ENCODE measurements around the gene EXOC3.

Gene EXOC3

DNA sequence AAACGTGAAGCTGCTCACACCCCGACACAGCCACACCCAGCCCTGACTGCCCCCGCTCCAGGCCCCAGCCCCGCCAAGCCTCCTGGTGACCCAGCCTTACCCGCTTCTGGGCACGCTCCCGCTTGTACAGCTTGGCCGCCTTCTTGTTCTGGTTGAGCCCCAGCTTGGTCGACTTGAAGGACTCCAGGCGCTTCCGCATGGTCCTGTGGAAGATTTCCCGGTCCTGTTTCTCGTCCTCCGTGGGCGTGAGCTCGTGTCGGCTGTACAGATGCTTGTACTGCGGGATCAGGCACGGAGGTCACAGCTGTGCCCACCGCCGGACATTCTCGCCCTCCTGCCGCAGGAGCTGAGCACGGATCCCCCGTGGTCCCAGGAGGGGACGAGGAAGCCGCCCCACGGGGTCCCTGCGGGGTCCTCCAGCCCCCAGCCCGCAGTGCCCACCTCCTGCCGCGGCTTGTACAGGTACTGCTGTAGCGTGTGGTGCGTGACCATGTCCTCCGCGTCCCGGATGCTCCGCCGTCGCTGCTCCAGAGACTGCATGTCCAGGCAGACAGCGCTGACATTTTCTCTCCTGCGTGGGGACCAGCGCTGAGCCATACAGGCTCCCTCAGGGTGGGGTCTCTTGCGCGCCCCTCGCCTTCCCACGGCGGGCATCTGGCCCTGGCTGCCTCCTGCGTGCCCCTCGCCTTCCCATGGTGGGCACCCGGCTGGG, 33.3 kb downstream of the EXOC3 start:
- no peak overlapping the region for H3K4me3 ChIP-seq (ENCODE audit: low read depth, low read length)
- no peak for DNase-seq (ENCODE audit: low read depth)
- no peak for TF ChIP-seq CTCF (conservative IDR thresholded peaks at IDR 0.05; ENCODE audit: low read depth, low read length)

DNA sequence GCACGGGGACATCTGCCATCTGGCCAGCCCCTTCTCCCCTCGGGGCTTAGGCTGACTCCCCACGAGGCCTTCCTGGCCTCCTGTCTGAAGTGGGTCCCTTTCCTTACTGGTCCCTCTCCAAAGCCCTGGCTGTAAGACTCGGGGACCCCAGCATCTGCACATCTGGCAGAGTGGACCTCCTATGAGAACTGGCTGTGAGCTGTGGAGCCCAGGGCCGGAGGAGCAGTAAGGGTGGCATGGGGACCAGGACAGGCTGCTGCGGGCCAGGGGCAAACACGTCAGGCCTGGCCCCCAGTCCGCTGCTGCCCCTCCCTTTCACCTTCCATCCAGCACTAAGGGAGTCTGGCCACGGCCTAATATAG, 33.8 kb downstream of the EXOC3 start:
- TF ChIP-seq CTCF (conservative IDR thresholded peaks at IDR 0.05; ENCODE audit: low read depth, low read length): no peak
- no peak overlapping the region for H3K4me3 ChIP-seq (ENCODE audit: low read depth, low read length)
- DNase-seq (ENCODE audit: low read depth): no peak

DNA sequence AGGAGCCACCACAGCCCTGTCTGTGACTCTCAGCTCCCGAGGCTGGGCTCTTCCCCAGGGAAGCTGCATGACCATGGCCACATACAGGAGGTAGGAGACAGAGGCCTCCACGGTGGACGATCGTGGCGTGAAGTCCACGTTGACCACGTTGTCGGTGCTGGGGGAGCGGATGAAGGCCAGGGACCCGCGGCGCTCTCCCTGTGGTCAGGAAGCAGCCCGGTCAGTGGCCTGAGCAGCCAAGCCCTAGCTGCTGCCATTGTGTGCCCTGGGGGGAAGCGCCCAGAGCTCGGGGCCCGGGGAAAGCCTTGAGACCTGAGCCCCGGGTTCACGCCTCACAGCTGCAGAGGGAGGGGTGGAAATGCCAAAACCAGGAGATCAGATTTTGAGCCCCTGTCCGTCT, 34.3 kb downstream of the EXOC3 start:
- no peak for TF ChIP-seq CTCF (conservative IDR thresholded peaks at IDR 0.05; ENCODE audit: low read depth, low read length)
- DNase-seq (ENCODE audit: low read depth): no peak
- H3K4me3 ChIP-seq (ENCODE audit: low read depth, low read length): no peak overlapping the region

GRCh38 chr5:477871-478270, 34.9 kb downstream of the EXOC3 start:
- no peak for TF ChIP-seq CTCF (conservative IDR thresholded peaks at IDR 0.05; ENCODE audit: low read depth, low read length)
- H3K4me3 ChIP-seq (ENCODE audit: low read depth, low read length): no peak overlapping the region
- no peak for DNase-seq (ENCODE audit: low read depth)

DNA sequence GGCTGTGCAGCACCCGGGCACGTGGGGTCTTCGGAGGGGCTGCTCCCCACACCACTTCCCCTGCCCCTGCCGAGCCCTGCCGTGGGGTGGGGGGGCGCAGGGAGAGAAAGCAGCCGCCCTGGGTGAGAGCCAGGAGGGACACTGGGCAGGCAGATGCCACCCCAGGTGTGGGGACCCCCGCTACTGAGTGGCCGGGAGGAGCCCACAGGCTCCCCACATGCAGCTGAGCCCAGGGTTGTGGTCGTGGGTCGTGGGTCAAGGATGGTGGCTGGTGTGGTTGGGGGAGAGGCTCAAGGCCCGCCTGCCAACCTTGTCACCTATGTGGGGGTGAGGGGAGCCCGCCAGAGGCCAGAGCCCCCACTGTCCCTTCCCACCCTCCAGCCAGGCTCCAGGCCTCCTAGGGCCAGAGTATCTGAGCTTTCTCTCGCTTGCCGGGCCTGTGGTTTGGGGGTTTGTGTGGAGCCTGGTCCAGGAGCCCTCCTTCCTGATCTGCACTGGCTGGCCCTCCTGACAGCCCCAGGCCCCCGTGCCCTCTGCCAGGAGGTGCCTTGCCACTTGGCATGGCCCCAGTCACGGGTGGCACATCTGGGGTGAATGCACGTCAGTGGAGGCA, 35.5 kb downstream of the EXOC3 start:
- H3K4me3 ChIP-seq (ENCODE audit: low read depth, low read length): no peak overlapping the region
- no peak for TF ChIP-seq CTCF (conservative IDR thresholded peaks at IDR 0.05; ENCODE audit: low read depth, low read length)
- DNase-seq (ENCODE audit: low read depth): no peak

DNA sequence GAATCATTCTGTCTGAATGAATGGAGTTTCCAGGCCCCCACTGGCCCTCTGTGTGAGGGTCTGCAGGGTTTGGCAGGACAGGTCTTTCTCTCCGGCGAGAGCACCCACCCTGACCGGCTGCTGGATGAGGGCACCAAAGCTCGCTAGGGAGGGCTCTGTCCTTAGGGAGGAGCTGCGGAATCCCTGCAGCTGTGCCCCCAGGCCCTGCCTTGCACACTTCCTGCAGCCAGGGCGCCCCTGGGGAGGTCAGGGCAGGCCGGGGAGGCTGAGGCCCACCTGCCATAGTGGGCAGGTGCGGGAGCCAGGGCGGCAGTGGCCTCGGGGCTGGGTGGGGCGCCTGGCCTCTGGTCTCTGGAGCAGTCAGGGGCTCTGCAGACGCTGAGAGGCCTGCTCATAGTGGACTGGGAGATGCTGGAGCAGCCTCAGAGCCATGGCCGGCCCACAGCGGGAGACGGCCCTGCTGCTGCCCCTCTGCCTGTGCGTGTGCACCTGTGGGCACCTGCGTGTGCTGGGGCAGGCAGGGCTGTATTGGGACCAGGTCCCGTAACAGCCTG, 36.1 kb downstream of the EXOC3 start:
- DNase-seq (ENCODE audit: low read depth): no peak
- no peak overlapping the region for H3K4me3 ChIP-seq (ENCODE audit: low read depth, low read length)
- TF ChIP-seq CTCF (conservative IDR thresholded peaks at IDR 0.05; ENCODE audit: low read depth, low read length): no peak
